Measurements from ENCODE around the gene ICE1. TPM values are rescaled to one million over a fixed set of nuclear protein-coding genes. Genes with fewer than 3 reads are reported as not detected.

ICE1 gene
- total and polyA plus RNA-seq, 2 of the 4 experiments (the other 2 are of a cell fraction): 9.0 to 18.5 TPM

DNA sequence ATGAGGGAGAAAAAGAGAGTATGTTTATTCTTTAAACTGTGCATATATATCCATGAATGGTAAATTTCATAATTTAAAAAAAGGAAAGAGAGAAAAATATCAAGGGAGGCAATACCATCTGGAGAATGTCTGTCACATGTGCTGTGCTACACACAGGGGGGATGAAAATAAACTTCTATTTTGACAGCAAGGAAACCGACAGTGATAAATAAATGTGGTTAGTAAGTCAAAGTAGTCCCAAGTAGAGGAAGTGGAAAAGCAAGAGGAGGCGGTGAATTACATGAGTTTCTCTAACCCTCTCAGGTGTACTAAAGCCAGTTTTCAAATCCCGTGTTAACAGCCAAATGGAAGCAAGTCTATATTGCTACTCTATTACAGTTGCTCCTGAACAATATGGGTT lies 83.3 kb downstream of the ICE1 start:
- BruUV-seq (replicated peaks): no TSS peak

More for the DNA sequence above, 83.3 kb downstream of the ICE1 start:
- Histone ChIP-seq H2BK15ac (ENCODE audit: low read depth, low read length) (no peak overlapping the region), H3K18ac (ENCODE audit: low read depth, low read length) (no peak overlapping the region), H3K23ac (ENCODE audit: low read depth, low read length) (no peak overlapping the region), H3K79me1 (ENCODE audit: low read depth in 1 of 2, low read length in 2 of 2) (no peaks in the 10 kb centered on the region), H3K56ac (ENCODE audit: extremely low read depth, insufficient read depth, low read length) (no peak overlapping the region), H3K27me3 (ENCODE audit: control insufficient read depth, insufficient read depth, low read length) (no peaks in the 10 kb centered on the region), H3K9me1 (ENCODE audit: insufficient read depth, low read length) (no peaks in the 10 kb centered on the region), H2BK120ac (ENCODE audit: low read depth, low read length) (no peak overlapping the region), H3K36me3 (ENCODE audit: control insufficient read depth, insufficient read depth, low read length) (no peaks in the 10 kb centered on the region), H2AFZ (replicated peaks; ENCODE audit: low read length, poor library complexity) (no peak overlapping the region), H3K4me2 (ENCODE audit: low read depth, low read length) (no peak overlapping the region), H2AK5ac (ENCODE audit: low read depth, low read length) (no peak overlapping the region), H4K91ac (ENCODE audit: insufficient read depth, low read depth, low read length) (no peak overlapping the region), H4K20me1 (ENCODE audit: insufficient read depth, low read length) (no peaks in the 10 kb centered on the region), H2BK20ac (ENCODE audit: low read depth, low read length) (no peak overlapping the region), H4K8ac (ENCODE audit: low read depth in 2 of 2, low read length in 2 of 2) (no peak overlapping the region), H3K27ac (ENCODE audit: insufficient read depth, low read length) (no peak overlapping the region), H3K9me3 (ENCODE audit: control insufficient read depth, insufficient read depth, low read length) (no peaks in the 10 kb centered on the region), H2BK5ac (ENCODE audit: low read depth, low read length, poor library complexity, severe bottlenecking) (no peak overlapping the region), H3K14ac (replicated peaks; ENCODE audit: low read depth, low read length) (no peak overlapping the region), H3K4me3 (ENCODE audit: insufficient read depth, low read depth, low read length) (no peak overlapping the region), H3K4me1 (ENCODE audit: control insufficient read depth, insufficient read depth, low read length) (no peaks in the 10 kb centered on the region), H3K9ac (ENCODE audit: low read depth, low read length) (no peak overlapping the region), H3K4ac (ENCODE audit: low read depth, low read length) (no peak overlapping the region), H2AK9ac (replicated peaks; ENCODE audit: low read depth, low read length, poor library complexity) (no peak overlapping the region), H4K5ac (ENCODE audit: low read depth, low read length) (no peak overlapping the region)
- dilution Hi-C loops (cut with HindIII; ENCODE audit: low sequenced_read_pairs, unreplicated experiment): no loop called here
- POLR2A ChIA-PET (ENCODE audit: unreplicated experiment): no interaction called here
- ATAC-seq (ENCODE audit: low read depth) (no peak), DNase-seq (no peak)
- CTCF ChIA-PET: no interaction called here
- no CpG with 5 or more reads among the region's 3 CpGs for WGBS, 2 experiments (ENCODE audit: extremely low coverage in 2 of 2, insufficient read length in 1 of 2)
- in situ Hi-C loops (cut with MboI; ENCODE audit: low sequenced_read_pairs): no loop called here
- intact Hi-C loops (cut with micrococcal nuclease): no loop called here
- TF ChIP-seq SMC3 (IDR thresholded peaks at IDR 0.05; ENCODE audit: low read depth, low read length) (no peak), FOS (IDR thresholded peaks at IDR 0.05; ENCODE audit: low read depth, low read length) (no peak), MAZ (IDR thresholded peaks at IDR 0.05; ENCODE audit: borderline replicate concordance, low read depth, low read length) (no peak), CEBPB (IDR thresholded peaks at IDR 0.05; ENCODE audit: low read depth, low read length) (no peak), BHLHE40 (IDR thresholded peaks at IDR 0.05; ENCODE audit: low read depth, low read length) (no peak), RFX5 (IDR thresholded peaks at IDR 0.05; ENCODE audit: low read depth, low read length) (no peak), MXI1 (IDR thresholded peaks at IDR 0.05; ENCODE audit: borderline replicate concordance, low read depth, low read length) (no peak), RAD21 (IDR thresholded peaks at IDR 0.05; ENCODE audit: low read length) (no peak), MAFK (IDR thresholded peaks at IDR 0.05; ENCODE audit: low read depth, low read length) (no peak)
